LNCAP (cell line): ENCODE data around the gene LDLRAP1.

Source experiments
- TF ChIP-seq, protein P1 (sequence below): fragments of 450-650 bp; IDR thresholded peaks from 2 replicates; pipeline ENCODE4 v1.5.1; 2017; ENCODE audit warnings: mild to moderate bottlenecking

The LDLRAP1 gene

DNA sequence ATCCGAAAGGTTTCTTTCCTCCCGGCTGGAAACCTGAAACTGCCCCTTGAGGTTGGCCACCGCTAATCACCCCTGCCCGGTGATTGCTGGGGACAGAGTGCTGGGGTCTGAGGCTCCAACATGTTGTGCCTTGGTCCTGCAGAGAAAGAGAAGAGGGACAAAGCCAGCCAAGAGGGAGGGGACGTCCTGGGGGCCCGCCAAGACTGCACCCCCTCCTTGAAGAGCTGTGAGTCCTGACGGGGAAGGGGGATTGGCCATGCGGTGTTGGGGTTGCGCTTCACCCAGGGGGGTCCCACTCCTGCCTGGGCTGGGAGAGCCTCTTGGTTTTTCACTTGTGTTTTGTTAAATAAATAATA lies 19.5 kb downstream of the LDLRAP1 start:
- TF ChIP-seq, protein P1, sequence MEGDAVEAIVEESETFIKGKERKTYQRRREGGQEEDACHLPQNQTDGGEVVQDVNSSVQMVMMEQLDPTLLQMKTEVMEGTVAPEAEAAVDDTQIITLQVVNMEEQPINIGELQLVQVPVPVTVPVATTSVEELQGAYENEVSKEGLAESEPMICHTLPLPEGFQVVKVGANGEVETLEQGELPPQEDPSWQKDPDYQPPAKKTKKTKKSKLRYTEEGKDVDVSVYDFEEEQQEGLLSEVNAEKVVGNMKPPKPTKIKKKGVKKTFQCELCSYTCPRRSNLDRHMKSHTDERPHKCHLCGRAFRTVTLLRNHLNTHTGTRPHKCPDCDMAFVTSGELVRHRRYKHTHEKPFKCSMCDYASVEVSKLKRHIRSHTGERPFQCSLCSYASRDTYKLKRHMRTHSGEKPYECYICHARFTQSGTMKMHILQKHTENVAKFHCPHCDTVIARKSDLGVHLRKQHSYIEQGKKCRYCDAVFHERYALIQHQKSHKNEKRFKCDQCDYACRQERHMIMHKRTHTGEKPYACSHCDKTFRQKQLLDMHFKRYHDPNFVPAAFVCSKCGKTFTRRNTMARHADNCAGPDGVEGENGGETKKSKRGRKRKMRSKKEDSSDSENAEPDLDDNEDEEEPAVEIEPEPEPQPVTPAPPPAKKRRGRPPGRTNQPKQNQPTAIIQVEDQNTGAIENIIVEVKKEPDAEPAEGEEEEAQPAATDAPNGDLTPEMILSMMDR: no peak

- TF ChIP-seq, protein P1: no peak
These were observed 20.2 kb downstream of the LDLRAP1 start for GRCh38 chr1:25563330-25564215.

DNA sequence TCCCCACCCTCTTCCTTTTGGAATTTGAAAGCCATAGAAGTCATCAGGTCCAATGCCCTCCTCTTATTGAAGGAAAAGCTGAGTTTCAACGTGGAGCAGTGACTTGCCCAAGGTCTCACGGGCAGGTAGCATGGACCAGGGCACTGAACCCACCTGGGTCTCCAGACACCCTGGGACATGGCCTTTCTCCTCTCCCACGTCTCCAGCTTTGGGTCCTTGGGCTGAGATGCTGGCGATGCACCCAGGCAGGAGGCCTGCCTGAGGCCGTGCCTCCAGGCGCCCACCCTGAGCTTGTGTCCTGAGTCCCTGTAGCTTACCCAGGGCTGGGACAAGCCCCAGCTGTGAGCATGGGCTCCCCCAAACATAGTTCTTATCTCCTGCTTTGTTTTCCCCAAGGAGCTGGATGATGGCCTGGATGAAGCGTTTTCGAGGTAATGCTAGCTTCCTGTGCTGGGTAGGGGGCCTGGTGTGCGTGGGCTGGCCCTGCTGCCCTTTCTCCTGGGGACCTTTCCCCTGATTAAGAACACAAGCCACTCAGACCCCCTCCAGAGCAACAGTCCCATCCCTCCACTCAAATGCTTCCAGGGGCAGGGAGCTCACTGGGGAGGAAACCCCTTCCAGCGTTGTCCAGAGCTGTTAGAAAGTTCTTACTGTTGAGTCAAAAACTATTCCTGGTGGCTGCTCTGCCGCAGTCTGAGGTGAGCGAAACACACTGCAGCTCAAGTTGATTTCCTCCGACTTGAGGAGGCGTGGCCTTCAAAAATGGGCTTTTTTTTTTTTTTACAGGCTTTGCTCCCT lies 21.6 kb downstream of the LDLRAP1 start:
- TF ChIP-seq, protein P1: no peak

GRCh38 chr1:25565626-25566025 lies 22.2 kb downstream of the LDLRAP1 start:
- TF ChIP-seq, protein P1: no peak

- TF ChIP-seq, protein P1: no peak
These were observed 22.8 kb downstream of the LDLRAP1 start for GRCh38 chr1:25566176-25566729.

DNA sequence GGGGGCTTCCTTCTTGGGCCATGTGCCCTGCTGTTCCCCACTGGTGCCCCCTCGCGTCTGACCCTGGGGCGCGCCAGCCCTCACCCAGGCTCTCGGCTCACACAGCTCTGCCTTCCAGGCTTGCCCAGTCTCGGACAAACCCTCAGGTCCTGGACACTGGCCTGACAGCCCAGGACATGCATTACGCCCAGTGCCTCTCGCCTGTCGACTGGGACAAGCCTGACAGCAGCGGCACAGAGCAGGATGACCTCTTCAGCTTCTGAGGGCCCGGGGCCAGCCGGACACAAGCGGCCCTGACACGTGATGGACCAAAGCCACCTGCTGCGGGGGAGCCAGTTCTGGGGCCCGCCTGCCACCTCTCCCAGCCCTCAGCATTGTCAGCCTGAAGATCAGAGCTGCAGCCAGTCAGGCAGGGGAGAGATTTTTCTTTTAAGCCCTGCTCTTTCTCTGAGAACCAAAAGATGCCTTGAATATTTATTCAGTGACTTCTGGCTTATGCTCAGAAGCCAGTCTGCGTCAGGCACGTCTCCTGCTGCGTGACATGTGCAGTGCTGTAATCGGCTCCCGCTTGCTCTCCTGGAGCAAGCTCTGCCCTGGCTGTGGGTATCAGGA lies 23.4 kb downstream of the LDLRAP1 start:
- TF ChIP-seq, protein P1: no peak

- TF ChIP-seq, protein P1: no peak
These were observed 24.3 kb downstream of the LDLRAP1 start for GRCh38 chr1:25567710-25568089.
